ENCODE results near the gene PSMG4.

- TF ChIP-seq CTCF (IDR thresholded peaks at IDR 0.05; ENCODE audit: extremely low read depth in 1 of 2, insufficient read depth in 1 of 2, low read depth in 1 of 2, low read length in 2 of 2) (no peak), EZH2 (IDR thresholded peaks at IDR 0.05; ENCODE audit: borderline replicate concordance, low read depth, low read length, severe bottlenecking) (no peak), POLR2A (IDR thresholded peaks at IDR 0.05; ENCODE audit: low read depth, low read length) (no peak), POLR2AphosphoS5 (IDR thresholded peaks at IDR 0.05; ENCODE audit: insufficient read depth, low read depth, low read length) (no peak), GATA2 (IDR thresholded peaks at IDR 0.05; ENCODE audit: insufficient read depth, insufficient read length, low read depth, low read length) (no peak), MAX (IDR thresholded peaks at IDR 0.05; ENCODE audit: insufficient read depth, insufficient read length) (no peak)
Observed at GRCh38 chr6:3307436-3307835, 48.7 kb downstream of the PSMG4 start.
